Keratinocyte (primary cell): ENCODE measurements around the gene CPNE4. TPM values are rescaled to one million over a fixed set of nuclear protein-coding genes. Genes with fewer than 3 reads are reported as not detected.

Experiments used
- DNase-seq: peaks from one replicate; pipeline ENCODE4 v3.0.0-alpha.2; 2011; ENCODE audit warnings: low read depth, missing footprints, low spot score
- FAIRE-seq: peaks from 2 replicates; lab custom pipeline; 2011; peaks lifted over from hg19 to GRCh38; lab: Jason Lieb, UNC
- H2AFZ ChIP-seq: 2 replicates; pipeline ENCODE4 v1.6.0; 2012; ENCODE audit warnings: low read length, control low read depth, inconsistent platforms; ENCODE audit not compliant: control insufficient read depth
- H3K27ac ChIP-seq: 2 replicates; pipeline ENCODE4 v1.5.1; 2011; ENCODE audit warnings: low read length; ENCODE audit not compliant: control insufficient read depth, insufficient read depth
- H3K27me3 ChIP-seq: 3 replicates; pipeline ENCODE4 v1.6.0; 2011; ENCODE audit warnings: low read length; ENCODE audit not compliant: control insufficient read depth, insufficient read depth; ENCODE audit errors: extremely low read depth
- H3K36me3 ChIP-seq, 2 experiments: 2 replicates in 1 of 2; 3 replicates in 1 of 2; pipeline ENCODE4 v1.5.1; 2011; ENCODE audit warnings: low read length in 2 of 2, mild to moderate bottlenecking in 1 of 2; ENCODE audit not compliant: control insufficient read depth in 2 of 2, insufficient read depth in 2 of 2; ENCODE audit errors: extremely low read depth in 1 of 2
- H3K4me1 ChIP-seq: 3 replicates; pipeline ENCODE4 v1.5.1; 2011; ENCODE audit warnings: low read length; ENCODE audit not compliant: control insufficient read depth, insufficient read depth; ENCODE audit errors: extremely low read depth
- H3K4me2 ChIP-seq: 3 replicates; pipeline ENCODE4 v1.6.0; 2011; ENCODE audit warnings: low read depth, low read length; ENCODE audit not compliant: control insufficient read depth, insufficient read depth; ENCODE audit errors: extremely low read depth
- H3K4me3 ChIP-seq, 3 experiments: fragments of 200-600 bp in 1 of 3; sonication (generic) in 1 of 3; 2 replicates in 2 of 3; 3 replicates in 1 of 3; pipeline ENCODE4 v1.5.1; 2011 to 2016; ENCODE audit warnings: low read length in 3 of 3, mild to moderate bottlenecking in 3 of 3, control low read depth in 2 of 3, inconsistent platforms in 1 of 3, low read depth in 1 of 3, mixed read lengths in 1 of 3, mixed run types in 1 of 3, moderate library complexity in 1 of 3; ENCODE audit not compliant: control insufficient read depth in 2 of 3, insufficient read depth in 2 of 3; ENCODE audit errors: extremely low read depth in 1 of 3
- H3K79me2 ChIP-seq: 2 replicates; pipeline ENCODE4 v1.6.0; 2012; ENCODE audit warnings: low read length; ENCODE audit not compliant: control insufficient read depth, insufficient read depth
- H3K9ac ChIP-seq: 3 replicates; pipeline ENCODE4 v1.6.0; 2011; ENCODE audit warnings: low read length; ENCODE audit not compliant: control insufficient read depth, insufficient read depth; ENCODE audit errors: extremely low read depth
- H3K9me1 ChIP-seq: 3 replicates; pipeline ENCODE4 v1.6.0; 2011; ENCODE audit warnings: low read length; ENCODE audit not compliant: control insufficient read depth, insufficient read depth; ENCODE audit errors: extremely low read depth
- H3K9me3 ChIP-seq: 2 replicates; pipeline ENCODE4 v1.5.1; 2012; ENCODE audit warnings: low read depth, low read length; ENCODE audit not compliant: control insufficient read depth
- H4K20me1 ChIP-seq: 3 replicates; pipeline ENCODE4 v1.6.0; 2011; ENCODE audit warnings: low read length; ENCODE audit not compliant: control insufficient read depth, insufficient read depth; ENCODE audit errors: extremely low read depth
- EZH2 ChIP-seq: IDR thresholded peaks from one replicate; pipeline ENCODE4 v1.6.1; 2012; ENCODE audit warnings: inconsistent platforms, mild to moderate bottlenecking, low read length, moderate library complexity
- dilution Hi-C: fragments of 300-500 bp; cut with MboI; formaldehyde crosslinking; loops from one replicate; pipeline ENCODE4 v1.7.0; 2020; ENCODE audit warnings: low sequenced_read_pairs; ENCODE audit not compliant: extremely low pct_ligation_motif_present
- polyA plus RNA-seq, 5 experiments: library from polyadenylated mRNA; depleted of rRNA in 3 of 5; stranded (reverse) in 3 of 5; stranded (forward) in 1 of 5; unstranded in 1 of 5; fragments of >200 nt; gene quantifications; 1 replicate in 1 of 5; 2 replicates in 3 of 5; 3 replicates in 1 of 5; pipeline versions ENCODE4 v1.2.1 to v1.2.3, GENCODE V29; 2011 to 2012; ENCODE audit warnings: missing spikeins in 2 of 5, low read depth in 1 of 5, low replicate concordance in 1 of 5
- TF ChIP-seq, protein P1 (sequence below), 3 experiments: IDR thresholded peaks in 1 of 3; conservative IDR thresholded peaks in 1 of 3; optimal IDR thresholded peaks in 1 of 3; 2 replicates in 2 of 3; 3 replicates in 1 of 3; pipeline versions ENCODE3 to v1.5.1; 2011; ENCODE audit warnings: low read length in 3 of 3, mild to moderate bottlenecking in 3 of 3, moderate library complexity in 2 of 3, control low read depth in 1 of 3, inconsistent platforms in 1 of 3; ENCODE audit not compliant: insufficient read depth in 2 of 3; ENCODE audit errors: extremely low read depth in 1 of 3

Gene CPNE4
- polyA plus RNA-seq, 1 donor (not counting 4 experiments of a cell fraction or from before 2014, with no cell fraction given) = 0.08 TPM

DNA sequence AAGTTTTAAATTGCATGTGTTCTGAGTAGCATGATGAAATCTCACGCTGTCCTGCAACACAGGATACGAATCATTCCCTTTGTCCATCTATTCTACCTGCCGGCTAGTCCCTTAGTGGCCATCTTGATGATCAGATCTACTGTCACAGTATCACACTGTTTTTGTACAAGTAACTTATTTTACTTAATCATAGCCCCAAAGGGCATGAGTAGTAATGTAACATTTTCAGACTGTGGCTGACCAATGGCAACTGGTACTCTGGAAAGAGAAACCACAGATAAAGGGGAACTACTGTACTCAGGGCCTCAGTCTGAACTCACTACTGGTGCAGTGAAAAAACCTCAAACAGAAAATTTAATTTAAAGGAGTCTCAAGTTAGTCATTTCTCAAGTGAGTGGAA, 404.7 kb downstream of the CPNE4 start:
- Histone ChIP-seq H3K27me3 (no peaks in the 10 kb centered on the region), H2AFZ (no peak overlapping the region), H3K4me3 (no peak overlapping the region), H4K20me1 (no peaks in the 10 kb centered on the region), H3K9me3 (no peaks in the 10 kb centered on the region), H3K4me1 (no peaks in the 10 kb centered on the region), H3K9ac (no peak overlapping the region), H3K9me1 (no peaks in the 10 kb centered on the region), H3K27ac (no peak overlapping the region), H3K79me2 (no peaks in the 10 kb centered on the region), H3K36me3 (no peaks in the 10 kb centered on the region), H3K4me2 (no peak overlapping the region)
- dilution Hi-C loops = no loop called here
- TF ChIP-seq, protein P1, sequence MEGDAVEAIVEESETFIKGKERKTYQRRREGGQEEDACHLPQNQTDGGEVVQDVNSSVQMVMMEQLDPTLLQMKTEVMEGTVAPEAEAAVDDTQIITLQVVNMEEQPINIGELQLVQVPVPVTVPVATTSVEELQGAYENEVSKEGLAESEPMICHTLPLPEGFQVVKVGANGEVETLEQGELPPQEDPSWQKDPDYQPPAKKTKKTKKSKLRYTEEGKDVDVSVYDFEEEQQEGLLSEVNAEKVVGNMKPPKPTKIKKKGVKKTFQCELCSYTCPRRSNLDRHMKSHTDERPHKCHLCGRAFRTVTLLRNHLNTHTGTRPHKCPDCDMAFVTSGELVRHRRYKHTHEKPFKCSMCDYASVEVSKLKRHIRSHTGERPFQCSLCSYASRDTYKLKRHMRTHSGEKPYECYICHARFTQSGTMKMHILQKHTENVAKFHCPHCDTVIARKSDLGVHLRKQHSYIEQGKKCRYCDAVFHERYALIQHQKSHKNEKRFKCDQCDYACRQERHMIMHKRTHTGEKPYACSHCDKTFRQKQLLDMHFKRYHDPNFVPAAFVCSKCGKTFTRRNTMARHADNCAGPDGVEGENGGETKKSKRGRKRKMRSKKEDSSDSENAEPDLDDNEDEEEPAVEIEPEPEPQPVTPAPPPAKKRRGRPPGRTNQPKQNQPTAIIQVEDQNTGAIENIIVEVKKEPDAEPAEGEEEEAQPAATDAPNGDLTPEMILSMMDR (optimal IDR thresholded peaks at IDR 0.05 in 1 of 3, IDR thresholded peaks at IDR 0.05 in 1 of 3, conservative IDR thresholded peaks at IDR 0.05 in 1 of 3; ENCODE audit: extremely low read depth in 1 of 3, insufficient read depth in 2 of 3, low read length in 3 of 3) = no peak
- no peak for TF ChIP-seq EZH2
- no peak for DNase-seq
- no peak for FAIRE-seq

DNA sequence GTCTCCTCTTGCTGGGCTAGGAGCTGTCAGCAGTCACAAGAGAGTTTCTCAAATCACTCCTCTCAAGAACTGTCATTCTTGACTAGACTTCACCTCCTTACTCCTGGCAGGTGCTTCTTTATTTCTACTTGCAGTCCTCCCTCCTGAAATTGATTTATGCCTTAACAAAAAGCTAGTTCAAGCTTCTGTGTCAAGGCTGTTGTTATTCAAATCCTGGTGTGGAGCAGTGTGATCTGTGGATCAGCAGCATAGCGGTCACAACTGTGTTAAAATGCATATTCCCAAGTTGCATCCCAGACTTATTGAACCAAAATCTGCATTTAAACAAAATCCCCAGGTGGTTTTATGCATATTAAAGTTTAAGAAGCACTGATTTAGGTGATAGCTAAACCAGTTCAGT, 411.4 kb downstream of the CPNE4 start:
- dilution Hi-C loops = no loop called here
- Histone ChIP-seq H3K9ac (no peak overlapping the region), H3K27ac (no peak overlapping the region), H3K4me3 (no peak overlapping the region), H3K4me2 (no peak overlapping the region), H2AFZ (no peak overlapping the region), H4K20me1 (no peaks in the 10 kb centered on the region), H3K4me1 (no peaks in the 10 kb centered on the region), H3K36me3 (no peaks in the 10 kb centered on the region), H3K9me1 (no peaks in the 10 kb centered on the region), H3K79me2 (no peaks in the 10 kb centered on the region), H3K27me3 (no peaks in the 10 kb centered on the region), H3K9me3 (no peaks in the 10 kb centered on the region)
- DNase-seq (no peak), FAIRE-seq (no peak)
- TF ChIP-seq EZH2 = no peak
- TF ChIP-seq, protein P1 (optimal IDR thresholded peaks at IDR 0.05 in 1 of 3, IDR thresholded peaks at IDR 0.05 in 1 of 3, conservative IDR thresholded peaks at IDR 0.05 in 1 of 3; ENCODE audit: extremely low read depth in 1 of 3, insufficient read depth in 2 of 3, low read length in 3 of 3) = no peak
